LNCaP clone FGC (cell line): ENCODE data around the gene TRIM44.
"Not testable (repeated sequence)": the region's sequence is repeated elsewhere in the genome, so short reads cannot be mapped to it uniquely, and the experiment has no call there.

Experiments used
- DNase-seq: peaks from one replicate; pipeline ENCODE4 v3.0.0-alpha.2; 2011; ENCODE audit warnings: low read depth
- H3K4me3 ChIP-seq: 2 replicates; pipeline ENCODE4 v1.5.1; 2011; ENCODE audit warnings: mild to moderate bottlenecking, low read depth, low read length, control low read depth
- CTCF ChIP-seq: IDR thresholded peaks from 2 replicates; pipeline ENCODE4 v1.5.1; 2012; ENCODE audit warnings: mild to moderate bottlenecking; ENCODE audit not compliant: control insufficient read depth, insufficient read depth; ENCODE audit errors: extremely low read depth

TRIM44 gene

GRCh38 chr11:35714882-35715627 lies 52.5 kb downstream of the TRIM44 start:
- DNase-seq, result no peak
- TF ChIP-seq CTCF, result no peak
- no peak overlapping the region for H3K4me3 ChIP-seq

- DNase-seq, H3K4me3 ChIP-seq: not testable (repeated sequence)
These were observed 53.1 kb downstream of the TRIM44 start for GRCh38 chr11:35715677-35716076.

- H3K4me3 ChIP-seq, result no peak overlapping the region
- DNase-seq, result no peak
- no peak for TF ChIP-seq CTCF
These were observed 54.5 kb downstream of the TRIM44 start for GRCh38 chr11:35717043-35717442.

- DNase-seq, result no peak
- TF ChIP-seq CTCF, result no peak
- H3K4me3 ChIP-seq, result no peak overlapping the region
These were observed 54.9 kb downstream of the TRIM44 start for GRCh38 chr11:35717520-35717919.

- TF ChIP-seq CTCF, result no peak
- H3K4me3 ChIP-seq, result no peak overlapping the region
- DNase-seq, result no peak
These were observed 59.2 kb downstream of the TRIM44 start for GRCh38 chr11:35721651-35722282.

GRCh38 chr11:35722641-35723040 lies 60.1 kb downstream of the TRIM44 start:
- H3K4me3 ChIP-seq, result no peak overlapping the region
- DNase-seq, result no peak

GRCh38 chr11:35723493-35723892 lies 60.9 kb downstream of the TRIM44 start:
- TF ChIP-seq CTCF, result no peak
- no peak overlapping the region for H3K4me3 ChIP-seq
- DNase-seq, result no peak

More at GRCh38 chr11:35722641-35723040, 60.1 kb downstream of the TRIM44 start:
- no peak for TF ChIP-seq CTCF
